Measurements from ENCODE around the gene EGFR. TPM values are rescaled to one million over a fixed set of nuclear protein-coding genes. Genes with fewer than 3 reads are reported as not detected.
"Not testable (repeated sequence)": the region's sequence is repeated elsewhere in the genome, so short reads cannot be mapped to it uniquely, and the experiment has no call there.

The EGFR gene
- total and polyA plus RNA-seq, 11 donors: 2.3 to 29.6 (median 7.0) TPM

DNA sequence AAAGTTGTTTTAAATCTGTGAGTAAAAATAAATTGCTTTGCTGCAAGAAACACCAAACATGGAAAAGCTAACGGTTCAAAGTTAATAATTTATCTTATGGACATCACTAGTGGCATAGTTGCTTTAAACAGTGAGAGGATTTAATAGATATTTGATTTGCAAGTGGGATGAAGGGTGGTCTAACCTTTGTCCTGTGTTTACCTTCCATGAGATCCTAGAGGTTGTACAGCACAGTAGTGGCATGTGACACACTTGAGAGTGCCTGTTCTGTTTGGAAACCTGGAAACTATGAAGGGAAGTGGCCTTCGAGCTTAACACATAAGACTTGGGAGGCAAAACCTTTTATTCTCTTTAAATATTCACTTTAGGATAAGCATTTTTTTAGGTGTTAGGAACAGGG lies 16.0 kb downstream of the EGFR start:
- no peak overlapping the region for H3K27ac ChIP-seq
- ATAC-seq (no peak), DNase-seq (no peak)
- no peak overlapping the region for H3K4me3 ChIP-seq
- intact Hi-C loops (cut with DNase I): no loop called here
- H3K9me3 ChIP-seq: no peaks in the 10 kb centered on the region
- H3K27me3 ChIP-seq: no peaks in the 10 kb centered on the region
- WGBS, 4 donors: 73 to 79% (median 77%) methylated on average over 2 of the region's 2 CpGs
- H3K36me3 ChIP-seq: no peaks in the 10 kb centered on the region
- TF ChIP-seq, protein P1, sequence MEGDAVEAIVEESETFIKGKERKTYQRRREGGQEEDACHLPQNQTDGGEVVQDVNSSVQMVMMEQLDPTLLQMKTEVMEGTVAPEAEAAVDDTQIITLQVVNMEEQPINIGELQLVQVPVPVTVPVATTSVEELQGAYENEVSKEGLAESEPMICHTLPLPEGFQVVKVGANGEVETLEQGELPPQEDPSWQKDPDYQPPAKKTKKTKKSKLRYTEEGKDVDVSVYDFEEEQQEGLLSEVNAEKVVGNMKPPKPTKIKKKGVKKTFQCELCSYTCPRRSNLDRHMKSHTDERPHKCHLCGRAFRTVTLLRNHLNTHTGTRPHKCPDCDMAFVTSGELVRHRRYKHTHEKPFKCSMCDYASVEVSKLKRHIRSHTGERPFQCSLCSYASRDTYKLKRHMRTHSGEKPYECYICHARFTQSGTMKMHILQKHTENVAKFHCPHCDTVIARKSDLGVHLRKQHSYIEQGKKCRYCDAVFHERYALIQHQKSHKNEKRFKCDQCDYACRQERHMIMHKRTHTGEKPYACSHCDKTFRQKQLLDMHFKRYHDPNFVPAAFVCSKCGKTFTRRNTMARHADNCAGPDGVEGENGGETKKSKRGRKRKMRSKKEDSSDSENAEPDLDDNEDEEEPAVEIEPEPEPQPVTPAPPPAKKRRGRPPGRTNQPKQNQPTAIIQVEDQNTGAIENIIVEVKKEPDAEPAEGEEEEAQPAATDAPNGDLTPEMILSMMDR (IDR thresholded peaks at IDR 0.05): no peak
- no peak for TF ChIP-seq POLR2A (IDR thresholded peaks at IDR 0.05)
- peaks cover 0 to 19% (median 0%) of the 10 kb centered on the region in 12 donors for H3K4me1 ChIP-seq

GRCh38 chr7:55035410-55035809 lies 16.6 kb downstream of the EGFR start:
- H3K27ac ChIP-seq; DNase-seq; H3K36me3 ChIP-seq; H3K9me3 ChIP-seq; H3K4me3 ChIP-seq; ATAC-seq; intact Hi-C loops (cut with DNase I); H3K27me3 ChIP-seq: not testable (repeated sequence)
- WGBS, 4 donors: 87 to 93% (median 90%) methylated on average over 3 of the region's 3 CpGs
- peaks cover 0 to 14% (median 0%) of the 10 kb centered on the region in 12 donors for H3K4me1 ChIP-seq

DNA sequence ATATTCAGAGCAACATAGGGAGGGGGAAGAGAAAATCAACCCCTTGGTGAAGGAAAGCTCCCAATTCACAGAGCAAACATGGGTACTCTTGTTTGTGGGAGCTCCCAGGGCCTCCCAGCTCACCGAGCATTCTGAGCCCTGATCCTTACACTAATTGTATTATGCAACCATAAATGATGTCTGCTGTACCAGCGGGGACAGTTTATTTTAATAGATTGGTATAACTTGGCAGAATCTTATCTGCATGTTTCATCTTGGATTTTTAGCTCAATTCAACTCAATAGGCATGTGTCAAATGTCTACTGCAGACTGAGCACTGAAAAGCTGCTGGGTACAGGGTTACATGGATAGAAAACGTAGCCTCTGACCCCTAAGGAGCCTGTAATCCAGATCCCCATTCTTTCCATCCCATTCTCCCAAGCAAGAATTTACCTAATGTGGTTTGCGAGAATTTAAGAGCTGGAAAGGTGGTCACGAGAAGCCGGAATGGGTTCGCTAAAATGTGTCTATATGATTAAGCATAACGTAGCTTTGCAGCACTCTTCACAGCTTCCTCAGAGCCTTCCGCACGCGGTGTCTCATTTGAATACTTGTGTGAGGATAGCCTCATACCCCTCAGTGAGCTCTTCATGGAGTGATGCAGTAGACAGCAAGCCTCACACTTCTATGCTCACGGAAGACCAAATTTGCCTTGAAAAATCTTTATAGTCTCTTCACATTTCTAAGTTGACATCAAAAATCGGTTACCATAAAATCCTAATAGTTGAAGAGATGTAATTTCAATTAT lies 18.3 kb downstream of the EGFR start:
- H3K27me3 ChIP-seq: no peaks in the 10 kb centered on the region
- H3K4me3 ChIP-seq: no peak overlapping the region
- no peaks in the 10 kb centered on the region for H3K36me3 ChIP-seq
- no peak for ATAC-seq
- no peaks in the 10 kb centered on the region for H3K9me3 ChIP-seq
- TF ChIP-seq, protein P1 (IDR thresholded peaks at IDR 0.05): no peak
- no peak for TF ChIP-seq POLR2A (IDR thresholded peaks at IDR 0.05)
- H3K27ac ChIP-seq: peak overlapping the region in 1 of 12 donors; percentile 31
- 90 to 93% (median 92%) methylated on average over 13 of the region's 13 CpGs for WGBS, 4 donors
- H3K4me1 ChIP-seq: peaks cover 0 to 3% (median 0%) of the 10 kb centered on the region in 12 donors
- intact Hi-C loops (cut with DNase I): no loop called here
- no peak for DNase-seq

DNA sequence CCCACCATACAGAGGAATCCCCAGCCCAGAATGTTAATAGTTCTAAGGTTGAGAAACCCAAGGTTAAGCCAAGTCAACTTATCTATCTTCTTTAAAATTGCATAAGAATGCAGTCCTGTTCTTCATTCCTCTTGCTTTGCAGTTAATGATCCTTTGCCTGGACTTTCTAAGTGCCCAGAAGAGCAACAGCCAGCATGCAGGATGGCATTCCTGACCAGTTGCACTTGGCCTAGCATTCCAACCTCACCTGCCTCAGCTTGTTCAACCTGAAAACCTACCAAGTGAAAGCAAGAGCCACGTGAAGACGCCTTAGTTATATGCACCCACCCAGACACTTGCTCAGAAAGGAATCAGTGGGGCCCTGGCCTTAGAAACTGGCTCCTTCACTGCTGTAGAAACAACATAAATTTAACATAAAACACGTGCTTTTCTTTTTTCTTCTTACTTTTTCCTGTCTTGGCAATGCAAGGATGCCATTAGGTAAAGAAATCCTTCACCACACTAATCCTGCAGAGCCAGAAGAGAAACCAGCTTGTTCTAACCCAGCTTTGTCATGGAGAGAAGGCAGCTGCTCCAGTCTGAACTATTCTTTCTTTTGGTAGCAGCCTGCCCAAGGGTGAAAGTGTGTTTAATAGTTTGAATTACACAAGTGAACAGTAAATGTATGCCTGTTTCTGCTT lies 25.0 kb downstream of the EGFR start:
- ATAC-seq (no peak), DNase-seq (no peak)
- Histone ChIP-seq H3K27ac (peak overlapping the region in 1 of 12 donors; percentile 72), H3K27me3 (no peaks in the 10 kb centered on the region), H3K36me3 (no peaks in the 10 kb centered on the region), H3K4me1 (peaks cover 0 to 15% (median 4%) of the 10 kb centered on the region in 12 donors), H3K9me3 (no peaks in the 10 kb centered on the region), H3K4me3 (no peak overlapping the region)
- TF ChIP-seq, protein P1 (IDR thresholded peaks at IDR 0.05): no peak
- no peak for TF ChIP-seq POLR2A (IDR thresholded peaks at IDR 0.05)
- intact Hi-C loops (cut with DNase I): no loop called here
- 92 to 98% (median 94%) methylated on average over 3 of the region's 3 CpGs for WGBS, 4 donors

Measured in heart left ventricle (tissue), 16 donors.